DMS79 (cell line): ENCODE data around the gene ARHGEF12.
A peak's percentile ranks its signal among the peaks of the same experiment; 100 is the strongest.

ENCODE experiments used
- DNase-seq: peaks from one replicate; lab custom pipeline; 2025; lab: John Stamatoyannopoulos, UW

ARHGEF12 gene

DNA sequence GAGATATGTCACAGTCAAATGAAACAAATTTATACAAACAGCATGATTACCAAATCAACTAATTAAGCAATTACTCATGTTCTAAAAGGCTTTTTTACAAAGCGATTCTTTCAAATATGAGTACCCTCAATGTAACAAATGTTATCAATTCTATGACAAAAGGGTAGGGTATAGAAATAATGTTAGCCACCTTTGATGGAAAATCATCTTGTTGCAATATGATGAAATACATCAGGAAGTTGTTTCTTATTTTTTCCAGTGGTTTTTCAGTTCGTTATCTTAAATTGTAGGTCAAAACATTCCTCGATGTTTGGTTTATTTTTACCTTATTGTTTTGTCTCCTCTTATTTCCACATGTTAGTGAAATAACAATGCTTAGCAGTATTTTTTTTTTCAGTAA lies 6.5 kb downstream of the ARHGEF12 start:
- DNase-seq = no peak

DNA sequence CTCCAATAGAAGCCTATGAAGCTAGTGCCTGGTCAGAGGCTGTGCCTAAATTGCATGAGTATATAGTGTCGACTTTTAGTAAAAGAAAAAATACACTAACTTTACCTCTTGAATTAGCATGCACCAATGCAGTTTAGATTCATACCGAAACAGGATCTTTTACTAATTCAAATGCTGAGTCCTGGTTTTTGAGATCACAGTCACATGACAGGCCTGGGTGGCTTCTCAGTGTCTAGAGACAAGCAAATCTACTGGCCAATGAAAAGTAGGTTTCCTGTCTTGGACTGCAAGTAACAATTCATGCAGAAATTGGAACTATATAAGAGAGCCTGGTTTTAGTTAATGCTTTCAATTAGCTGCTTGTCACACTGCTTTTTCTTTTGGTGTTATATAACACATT lies 7.2 kb downstream of the ARHGEF12 start:
- no peak for DNase-seq

DNA sequence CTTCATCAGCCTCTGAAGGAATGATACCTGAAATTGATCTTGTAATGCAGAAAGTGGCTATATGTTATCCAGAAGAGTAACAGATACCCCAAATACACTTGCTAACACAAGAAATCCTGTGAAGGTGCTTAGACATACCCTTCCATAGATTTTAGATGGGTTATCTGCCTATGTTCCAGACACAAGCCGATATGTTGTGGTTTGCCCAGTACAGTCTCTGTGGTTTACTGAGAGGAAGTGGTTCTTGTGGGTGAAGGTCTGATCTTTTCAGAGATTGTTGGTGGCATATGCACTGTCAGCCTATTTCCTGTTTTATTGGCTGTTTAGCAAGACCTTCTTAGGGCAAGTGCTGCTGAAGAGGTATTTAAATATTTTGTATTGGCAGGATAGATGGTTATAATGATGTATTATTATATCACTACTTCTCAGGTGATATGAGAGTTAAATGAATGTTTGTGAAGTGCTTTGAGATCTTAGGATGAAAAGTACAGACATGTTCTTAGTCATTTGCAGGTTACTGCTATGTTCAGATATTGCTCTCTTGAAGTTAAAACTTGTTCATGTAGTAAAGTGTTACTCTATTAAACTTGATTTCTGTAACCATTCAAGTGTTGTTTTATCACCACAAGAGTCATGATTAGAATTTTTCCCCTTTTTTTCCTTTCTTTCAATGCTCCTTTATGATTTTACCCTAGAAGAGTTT lies 8.2 kb downstream of the ARHGEF12 start:
- peak; percentile 39 for DNase-seq

DNA sequence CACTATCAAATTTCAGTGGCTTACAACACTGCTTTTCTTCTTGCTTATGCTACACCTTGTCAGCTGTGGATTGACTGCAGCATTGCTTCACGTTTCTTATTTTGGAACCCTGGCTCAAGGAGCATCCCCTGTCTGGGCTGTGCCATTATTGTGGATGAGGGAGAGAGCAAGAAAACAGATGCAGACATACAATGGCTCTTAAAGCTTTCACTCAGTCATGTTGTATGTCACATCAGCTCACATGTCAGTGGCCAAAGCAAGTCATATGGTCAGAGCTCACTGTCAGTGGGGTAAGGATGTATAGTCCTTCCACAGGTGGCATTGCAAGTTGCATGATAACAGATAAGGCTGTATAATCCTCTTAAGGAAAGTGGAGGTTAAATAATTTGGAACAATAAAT lies 10.0 kb downstream of the ARHGEF12 start:
- no peak for DNase-seq

DNA sequence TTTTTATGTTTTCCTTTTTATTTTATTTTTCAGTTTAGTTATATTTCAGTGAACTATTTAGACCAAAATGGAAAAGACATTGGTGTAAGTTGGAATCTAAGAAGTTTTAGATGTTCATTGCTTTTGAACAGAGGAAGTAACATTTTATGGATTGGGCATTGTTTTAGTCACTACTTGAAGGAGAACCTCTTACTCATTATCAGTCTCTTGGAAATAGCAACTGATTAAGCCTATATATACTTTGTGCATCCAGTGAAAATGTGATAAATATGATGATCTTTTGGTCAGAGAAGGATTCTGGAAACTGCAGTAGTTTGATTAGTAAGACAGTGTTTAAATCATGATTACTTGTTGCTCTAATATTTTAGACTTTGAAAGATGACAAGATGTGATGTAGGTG lies 14.4 kb downstream of the ARHGEF12 start:
- DNase-seq = no peak

DNA sequence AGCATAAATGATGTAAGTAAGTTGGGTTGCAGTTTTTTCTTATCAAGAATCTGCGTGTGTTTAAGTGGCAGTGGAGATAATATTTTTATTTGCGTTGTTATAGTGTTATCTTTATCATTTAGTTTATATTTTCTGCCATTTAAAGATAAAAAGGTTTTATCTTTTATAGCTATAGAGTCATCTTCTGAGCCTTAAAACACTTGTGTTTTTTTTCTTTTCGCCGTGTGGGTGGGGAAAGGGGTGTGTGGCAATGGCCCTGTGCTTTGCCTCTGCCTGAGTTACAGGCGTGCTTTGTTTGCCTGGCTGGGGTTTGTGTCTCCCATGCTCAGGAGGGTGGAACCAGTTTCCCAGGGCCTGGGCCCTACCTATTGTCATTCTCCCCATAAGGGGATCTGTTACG lies 16.2 kb downstream of the ARHGEF12 start:
- no peak for DNase-seq

DNA sequence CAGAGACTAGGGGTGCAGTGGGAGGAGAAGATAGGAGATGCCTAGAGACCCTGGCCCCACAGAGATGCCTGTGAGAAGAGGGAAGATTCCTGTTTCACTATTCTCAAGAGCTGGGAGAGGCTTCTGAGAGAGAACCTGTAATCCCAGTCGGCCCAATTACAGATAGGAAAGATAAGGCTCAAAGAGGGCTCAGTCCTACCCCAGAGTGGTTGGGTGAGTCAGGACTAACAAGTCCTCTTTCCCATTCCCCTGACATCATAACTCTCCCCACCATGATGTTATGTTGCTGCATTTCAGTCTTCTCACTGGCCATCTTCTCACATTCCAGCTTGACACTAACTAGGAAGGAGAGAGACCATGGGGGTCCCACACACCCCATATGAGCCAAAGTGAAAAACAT lies 17.9 kb downstream of the ARHGEF12 start:
- no peak for DNase-seq

DNA sequence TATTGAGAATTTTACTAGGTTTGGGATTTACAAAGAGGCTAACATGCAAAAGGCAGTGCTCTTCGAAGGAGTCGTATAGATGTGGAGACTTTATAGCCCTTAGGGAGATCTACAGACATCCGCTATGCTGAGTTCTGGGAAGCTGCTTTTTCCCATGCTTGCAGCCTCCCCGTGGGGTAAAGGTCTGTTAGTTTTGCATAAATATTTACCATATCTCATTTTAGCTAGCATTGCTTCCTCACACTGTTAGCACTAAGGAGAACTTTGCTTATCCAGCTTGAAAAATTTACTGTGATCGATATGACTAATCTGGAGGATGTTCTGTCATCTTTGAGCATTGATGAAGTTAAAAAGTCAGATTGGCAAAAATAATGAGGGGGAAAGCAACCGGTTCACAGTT lies 18.6 kb downstream of the ARHGEF12 start:
- no peak for DNase-seq

DNA sequence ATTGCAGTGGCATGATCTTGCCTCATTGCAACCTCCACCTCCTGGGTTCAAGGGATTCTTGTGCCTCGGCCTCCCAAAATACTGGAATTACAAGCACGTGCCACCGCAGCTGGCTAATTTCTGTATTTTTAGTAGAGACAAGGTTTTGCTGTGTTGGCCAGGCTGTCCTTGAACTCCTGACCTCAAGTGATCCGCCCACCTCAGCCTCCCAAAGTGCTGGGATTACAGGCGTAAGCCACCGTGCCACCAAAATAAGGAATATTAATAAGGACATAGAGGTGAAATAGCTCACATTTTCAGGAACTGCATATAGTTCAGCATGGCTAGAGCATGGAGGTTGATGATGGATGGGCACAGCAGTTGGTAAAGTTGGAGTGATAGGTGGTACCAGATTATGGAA lies 21.4 kb downstream of the ARHGEF12 start:
- no peak for DNase-seq

DNA sequence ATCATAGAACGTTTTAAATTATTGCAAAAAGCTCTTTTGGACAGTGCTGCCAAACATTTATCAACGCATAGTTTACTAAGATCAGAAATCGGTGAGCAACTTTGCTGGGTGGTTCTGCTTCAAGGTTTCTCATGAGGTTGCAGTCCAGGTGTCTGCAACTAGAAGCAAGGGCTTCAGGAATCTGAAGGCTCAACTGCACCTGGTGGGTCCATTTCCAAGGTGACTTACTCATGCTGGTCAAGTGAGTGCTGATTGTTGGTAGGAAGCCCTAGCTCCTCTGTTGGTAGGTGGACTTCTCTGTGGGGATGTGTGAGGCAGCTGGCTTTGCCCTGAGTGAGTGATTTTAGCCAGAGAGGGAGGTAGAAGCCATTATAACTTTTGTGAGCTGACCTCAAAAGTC lies 22.5 kb downstream of the ARHGEF12 start:
- DNase-seq = no peak

DNA sequence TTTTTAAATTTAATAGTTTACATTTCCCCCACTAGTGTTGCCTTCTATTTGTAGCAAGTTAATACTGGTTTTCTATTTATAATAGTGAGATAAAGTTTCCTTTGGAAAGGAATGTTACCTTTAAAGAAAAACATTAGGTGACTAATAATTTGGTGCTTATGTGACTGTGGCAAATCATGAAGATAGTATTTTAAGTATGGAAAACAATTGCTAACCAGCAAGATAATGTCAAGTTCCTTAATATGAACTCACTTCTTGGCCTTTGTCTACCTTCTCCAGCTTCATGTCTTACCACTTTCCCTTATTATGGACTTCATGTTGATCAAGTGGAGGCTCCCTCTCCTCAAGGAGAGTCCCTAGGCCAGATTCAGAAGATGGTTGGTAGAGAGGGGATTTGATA lies 27.2 kb downstream of the ARHGEF12 start:
- no peak for DNase-seq

DNA sequence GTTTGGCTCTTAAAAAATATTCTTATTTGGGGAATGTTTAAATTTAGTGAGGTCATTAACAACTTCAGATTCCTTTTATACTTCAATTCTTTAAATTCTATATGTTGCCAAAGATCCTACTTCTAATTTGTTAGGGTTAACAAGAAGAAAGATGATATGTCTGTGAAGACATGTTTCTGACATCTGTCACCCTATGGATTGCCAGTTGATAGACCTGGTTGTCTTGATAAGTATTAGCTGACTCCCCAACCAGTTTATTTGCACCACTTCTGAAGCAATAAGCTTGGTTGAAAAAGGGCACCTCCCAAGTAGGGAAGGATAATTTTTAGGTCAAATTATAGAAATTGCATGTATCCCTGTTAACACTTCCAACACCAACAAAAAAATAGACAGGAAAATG lies 29.3 kb downstream of the ARHGEF12 start:
- DNase-seq = no peak

DNA sequence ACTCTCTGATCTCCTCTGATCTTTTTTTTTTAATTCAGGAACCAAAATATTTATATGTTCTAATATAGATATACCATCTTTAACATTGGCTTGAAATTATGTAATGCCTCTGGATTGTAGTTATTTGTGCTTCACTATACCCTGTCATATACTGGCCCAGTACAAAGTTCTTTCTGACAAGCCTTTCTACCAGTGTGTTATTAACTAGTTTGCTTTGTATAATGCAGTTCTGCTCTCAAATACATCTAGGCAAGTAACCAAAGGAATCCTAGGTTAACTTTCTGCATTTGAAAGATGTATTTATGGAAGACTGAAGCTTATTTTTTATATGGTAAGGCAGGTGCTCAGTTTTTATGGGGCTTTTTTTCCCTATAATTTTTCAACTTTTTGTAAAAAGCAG lies 36.1 kb downstream of the ARHGEF12 start:
- DNase-seq = no peak

DNA sequence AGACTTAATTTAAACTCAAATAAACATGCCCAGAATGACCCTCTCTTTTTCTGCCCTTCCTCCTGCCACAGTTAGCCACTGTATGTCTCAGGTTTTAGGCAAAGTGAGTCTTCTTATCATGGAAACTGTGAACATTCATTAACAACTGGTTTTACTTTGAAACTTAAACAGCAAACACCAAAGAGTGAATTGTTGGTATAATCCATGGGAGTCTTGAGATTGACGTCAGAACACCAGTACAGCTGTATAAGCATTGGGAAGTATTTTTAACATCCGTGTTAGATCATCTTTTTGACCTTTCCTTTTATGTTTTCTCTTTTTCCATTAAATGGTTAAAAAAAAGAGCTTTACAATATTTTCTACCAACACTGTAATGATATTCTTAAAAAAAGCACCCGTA lies 38.9 kb downstream of the ARHGEF12 start:
- no peak for DNase-seq

DNA sequence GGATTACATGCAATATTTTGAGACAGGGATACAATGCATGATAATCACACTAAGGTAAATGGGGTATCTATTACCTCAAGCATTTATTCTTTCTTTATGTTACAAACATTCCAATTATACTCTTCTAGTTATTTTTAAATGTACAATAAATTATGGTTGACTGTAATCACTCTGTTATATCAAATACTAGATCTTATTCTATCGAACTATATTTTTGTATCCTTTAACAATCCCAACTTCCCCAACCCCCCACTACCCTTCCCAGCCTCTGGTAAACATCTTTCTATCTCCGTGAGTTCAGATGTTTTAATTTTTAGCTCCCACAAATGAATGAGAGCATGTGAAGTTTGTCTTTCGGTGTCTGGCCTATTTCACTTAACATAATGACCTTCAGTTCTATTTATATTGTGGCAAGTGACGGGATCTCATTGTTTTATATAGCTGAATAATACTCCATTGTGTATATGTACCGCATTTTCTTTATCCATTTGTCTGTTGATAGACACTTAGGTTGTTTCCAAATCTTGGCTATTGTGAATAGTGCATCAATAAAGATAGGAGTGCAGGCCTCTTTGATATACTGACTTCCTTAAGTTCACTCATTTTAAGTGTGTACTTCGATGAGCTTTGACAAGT lies 40.5 kb downstream of the ARHGEF12 start:
- DNase-seq = no peak

DNA sequence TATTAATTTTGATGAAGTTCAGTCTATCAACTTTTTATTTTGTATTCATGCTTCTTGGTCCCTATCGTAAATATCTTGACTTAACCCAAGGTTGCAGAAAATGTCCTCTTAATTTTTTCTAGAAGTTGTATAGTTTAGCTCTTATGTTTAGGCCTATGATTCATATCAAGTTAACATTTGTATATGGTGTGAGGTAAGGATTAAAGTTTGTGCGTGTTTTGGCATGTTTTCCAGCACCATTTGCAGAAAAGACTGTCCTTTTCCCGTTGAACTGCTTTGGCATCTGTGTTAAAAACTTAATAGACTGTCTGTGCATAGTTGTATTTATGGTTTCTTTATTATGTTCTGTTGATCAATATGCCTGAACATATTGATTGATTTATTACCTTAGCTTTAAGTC lies 42.3 kb downstream of the ARHGEF12 start:
- DNase-seq = no peak

DNA sequence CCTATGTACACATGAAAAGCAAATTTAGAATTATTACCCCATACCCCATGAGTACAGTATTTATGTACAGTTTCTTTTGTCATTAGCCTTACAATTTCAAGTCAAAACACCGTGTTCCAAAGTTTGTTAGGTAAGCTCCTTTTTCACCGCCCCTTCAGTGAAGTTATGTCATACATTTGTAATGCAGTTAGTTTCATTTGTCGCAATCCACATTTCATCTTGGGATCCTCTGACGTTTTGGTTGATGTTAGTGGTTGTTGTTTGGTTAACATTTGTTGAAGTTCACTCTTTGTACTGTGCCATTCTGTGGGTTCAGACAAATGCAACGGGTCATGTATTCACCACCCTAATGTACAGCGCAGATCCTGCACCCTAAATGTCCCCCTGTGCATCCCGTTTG lies 45.2 kb downstream of the ARHGEF12 start:
- DNase-seq = no peak

DNA sequence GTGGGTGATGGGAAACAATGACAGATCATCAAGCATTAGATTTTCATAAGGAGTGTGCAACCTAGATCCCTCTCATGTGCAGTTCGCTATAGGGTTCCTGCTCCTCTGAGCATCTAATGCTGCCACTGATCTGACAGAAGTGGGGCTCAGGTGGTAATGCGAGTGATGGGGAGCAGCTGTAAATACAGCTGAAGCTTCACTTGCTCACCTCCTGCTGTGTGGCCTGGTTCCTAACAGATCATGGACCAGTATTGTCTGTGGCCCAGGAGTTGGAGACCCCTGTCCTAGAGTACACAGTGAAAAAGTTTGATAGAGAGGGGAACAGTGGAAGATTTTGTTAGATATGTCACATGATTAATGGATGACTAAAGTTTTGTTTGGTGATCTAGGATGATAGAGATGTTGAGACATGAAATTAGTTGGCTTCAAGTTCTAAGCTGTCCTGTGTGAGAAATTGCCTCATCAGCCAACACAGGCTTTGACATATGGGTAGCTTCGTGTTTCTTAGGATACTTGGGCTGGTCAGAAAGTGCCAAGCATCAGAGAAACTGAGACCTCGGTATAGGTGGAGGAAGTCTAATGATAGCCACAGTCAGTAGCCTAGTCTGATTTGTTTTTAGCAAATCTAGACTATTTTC lies 47.4 kb downstream of the ARHGEF12 start:
- no peak for DNase-seq

DNA sequence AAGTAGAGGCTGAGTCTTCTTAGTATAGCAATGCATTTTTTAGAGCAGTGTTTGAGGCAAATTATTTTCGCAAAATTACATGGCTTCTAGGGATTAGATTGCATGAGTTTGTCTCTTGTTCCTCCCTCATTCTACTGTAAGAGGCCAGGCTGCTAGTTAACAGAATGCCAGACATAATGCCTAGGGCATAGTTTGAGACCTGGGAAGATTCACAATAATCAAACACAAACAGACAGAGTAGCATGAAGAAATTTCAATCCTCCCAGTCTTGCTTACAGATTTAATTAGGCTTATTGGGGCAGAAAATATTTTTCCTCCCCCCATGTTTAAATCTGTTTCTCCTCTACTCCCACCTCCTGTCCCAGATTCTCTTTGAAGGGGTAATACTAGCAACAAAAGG lies 48.3 kb downstream of the ARHGEF12 start:
- DNase-seq = no peak

DNA sequence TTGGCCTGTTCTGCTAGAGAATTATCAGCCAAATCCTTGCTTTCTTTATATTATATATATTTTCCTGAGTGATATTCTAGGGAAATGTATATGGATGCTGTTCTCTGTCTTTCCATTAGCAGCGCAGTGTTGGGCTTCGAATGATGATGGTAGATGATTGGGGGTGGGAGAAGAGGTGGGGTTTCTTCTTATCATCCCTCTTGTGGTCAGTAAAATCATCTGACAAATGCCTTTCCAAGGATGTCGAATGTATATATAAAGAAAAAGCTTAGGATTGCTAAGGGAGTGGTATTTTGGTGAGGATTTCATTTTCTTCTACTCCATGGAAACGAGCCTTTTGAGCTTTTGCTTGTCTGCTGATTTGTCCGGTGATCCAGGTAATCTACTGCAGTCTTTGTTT lies 48.9 kb downstream of the ARHGEF12 start:
- DNase-seq = no peak

DNA sequence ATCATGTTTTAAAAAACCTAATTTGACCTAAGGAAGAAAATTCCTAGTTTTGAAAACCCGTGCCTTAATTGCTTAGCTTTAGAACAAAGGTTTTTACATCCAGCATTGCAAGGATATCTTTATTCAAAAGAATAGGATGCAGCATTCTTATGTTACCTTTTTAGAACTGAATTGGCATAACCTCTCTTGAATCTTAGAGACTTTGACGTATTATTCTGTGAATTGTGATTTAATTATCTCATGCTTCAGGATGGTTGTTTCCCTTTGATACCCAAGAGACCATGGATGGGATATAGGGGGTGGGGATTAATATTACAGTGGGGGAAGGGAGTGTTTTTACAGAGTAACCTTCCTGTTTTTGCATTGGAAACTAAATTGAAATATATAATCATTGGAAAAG lies 49.4 kb downstream of the ARHGEF12 start:
- DNase-seq = no peak

DNA sequence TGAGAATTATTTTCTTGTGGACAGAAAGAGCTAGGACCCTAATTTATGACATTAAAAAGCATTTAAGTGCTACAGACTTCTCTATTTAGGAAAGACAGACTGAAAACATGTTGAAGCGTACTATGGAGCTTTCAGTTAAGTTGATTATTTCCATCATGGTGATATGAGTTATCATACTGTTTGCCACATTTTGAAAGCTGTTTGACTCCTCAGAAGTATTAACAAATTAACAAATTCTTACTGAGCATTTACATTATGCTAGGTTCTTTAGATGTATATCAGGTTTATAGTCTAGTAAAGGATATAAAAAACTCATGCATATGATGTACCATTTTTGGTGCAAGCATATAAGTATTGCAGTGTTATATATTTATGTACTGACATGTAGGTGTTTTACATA lies 50.1 kb downstream of the ARHGEF12 start:
- DNase-seq = no peak

DNA sequence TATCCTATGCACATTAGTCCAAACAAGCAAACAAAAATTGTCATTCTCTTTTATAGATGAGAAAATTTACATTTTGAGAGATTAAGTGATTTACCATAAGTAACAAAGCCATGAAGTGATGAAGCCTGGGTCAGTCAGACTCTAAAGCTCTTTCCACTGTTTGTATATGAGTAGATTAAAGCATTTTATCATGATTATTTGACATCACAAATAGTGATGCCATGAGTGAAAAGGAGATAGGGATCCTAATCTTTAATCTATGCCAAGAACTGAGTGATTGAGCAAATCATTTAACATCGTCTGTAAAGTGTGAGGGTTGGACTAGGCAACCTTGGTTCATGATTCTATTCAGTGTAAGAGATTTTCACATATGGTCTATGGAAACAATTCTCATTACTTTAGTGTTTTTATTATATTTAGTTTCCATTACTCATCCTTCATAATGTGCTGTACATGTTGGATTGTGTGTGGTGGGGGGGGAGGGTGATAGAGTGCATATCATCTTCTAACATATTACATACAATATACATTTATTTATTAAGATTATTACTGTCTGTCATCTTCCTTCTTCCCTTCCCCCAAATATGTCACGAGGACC lies 50.7 kb downstream of the ARHGEF12 start:
- DNase-seq = no peak
